SK-N-SH (cell line): Measurements from ENCODE around the gene NOTCH1. TPM values are rescaled to one million over a fixed set of nuclear protein-coding genes. Genes with fewer than 3 reads are reported as not detected.

Experiments used
- CTCF ChIA-PET: fragments of 300-600, 350-600 bp; formaldehyde crosslinking; extraction: SDS; loops from one replicate; lab custom pipeline; 2021; lab: Yijun Ruan, JAX
- POLR2A ChIA-PET: fragments of 350-600 bp; sonication (Branson Sonifier 250); formaldehyde crosslinking; extraction: SDS; loops from one replicate; lab custom pipeline; 2020; ENCODE audit warnings: antibody characterized with exemption, inconsistent platforms; lab: Yijun Ruan, JAX
- DNase-seq: peaks from one replicate; pipeline ENCODE4 v3.0.0; 2012
- H2AFZ ChIP-seq: fragments of 200-600 bp; sonication (generic); 2 replicates; pipeline ENCODE4 v1.8.1; 2016; ENCODE audit warnings: antibody characterized with exemption, mild to moderate bottlenecking, low read depth
- H3F3A ChIP-seq: fragments of 200-600 bp; sonication (generic); replicated peaks from 2 replicates; pipeline ENCODE3; 2016; ENCODE audit warnings: antibody characterized with exemption, mild to moderate bottlenecking; ENCODE audit not compliant: insufficient read depth
- H3K27ac ChIP-seq, 2 experiments: fragments of 200-500 bp in 1 of 2; fragments of 200-600 bp in 1 of 2; sonication (Bioruptor generic) in 1 of 2; sonication (generic), shearing (Covaris generic) in 1 of 2; 2 replicates each; pipeline versions ENCODE4 v1.5.1 to v1.6.1; 2014 to 2016; ENCODE audit warnings: low read depth in 2 of 2, inconsistent platforms in 1 of 2, low read length in 1 of 2, mild to moderate bottlenecking in 1 of 2, mixed read lengths in 1 of 2
- H3K27me3 ChIP-seq: fragments of 200-600 bp; sonication (generic), shearing (Covaris generic); 2 replicates; pipeline ENCODE4 v1.6.1; 2016; ENCODE audit warnings: mixed run types; ENCODE audit not compliant: insufficient read depth
- H3K36me3 ChIP-seq, 2 experiments: fragments of 200-500 bp in 1 of 2; fragments of 200-600 bp in 1 of 2; sonication (Bioruptor generic) in 1 of 2; sonication (generic) in 1 of 2; replicated peaks in 1 of 2; 2 replicates each; pipeline versions ENCODE3 to v1.5.1; 2014 to 2016; ENCODE audit warnings: low read length in 1 of 2, mild to moderate bottlenecking in 1 of 2; ENCODE audit not compliant: insufficient read depth in 2 of 2, control insufficient read depth in 1 of 2
- H3K4me1 ChIP-seq, 2 experiments: fragments of 200-500 bp in 1 of 2; fragments of 200-600 bp in 1 of 2; sonication (Bioruptor generic) in 1 of 2; sonication (generic), shearing (Covaris generic) in 1 of 2; 2 replicates each; pipeline versions ENCODE4 v1.5.1 to v1.6.1; 2014 to 2016; ENCODE audit warnings: low read depth in 1 of 2, low read length in 1 of 2, mixed run types in 1 of 2; ENCODE audit not compliant: insufficient read depth in 2 of 2, control insufficient read depth in 1 of 2
- H3K4me2 ChIP-seq: fragments of 200-600 bp; sonication (generic), shearing (Covaris generic); 2 replicates; pipeline ENCODE4 v1.6.1; 2017; ENCODE audit warnings: mixed run types
- H3K4me3 ChIP-seq, 2 experiments: fragments of 200-500 bp in 1 of 2; fragments of 200-600 bp in 1 of 2; sonication (Bioruptor generic) in 1 of 2; sonication (generic), shearing (Covaris generic) in 1 of 2; 2 replicates each; pipeline versions ENCODE4 v1.5.1 to v1.8.1; 2014 to 2016; ENCODE audit warnings: low read depth in 2 of 2, inconsistent platforms in 1 of 2, low read length in 1 of 2, mild to moderate bottlenecking in 1 of 2, mixed read lengths in 1 of 2, moderate library complexity in 1 of 2
- H3K79me2 ChIP-seq: fragments of 200-600 bp; sonication (generic); 2 replicates; pipeline ENCODE4 v1.8.1; 2017; ENCODE audit warnings: mild to moderate bottlenecking; ENCODE audit not compliant: insufficient read depth
- H3K9ac ChIP-seq: fragments of 200-600 bp; sonication (generic); 2 replicates; pipeline ENCODE4 v1.6.1; 2017; ENCODE audit warnings: mixed run types
- H3K9me2 ChIP-seq: fragments of 200-600 bp; sonication (generic); 2 replicates; pipeline ENCODE4 v1.6.1; 2017; ENCODE audit warnings: mixed run types
- H3K9me3 ChIP-seq: fragments of 200-600 bp; sonication (generic); 2 replicates; pipeline ENCODE4 v1.6.1; 2017; ENCODE audit warnings: mixed run types, mild to moderate bottlenecking, moderate library complexity
- H4K20me1 ChIP-seq: fragments of 200-600 bp; sonication (generic); 2 replicates; pipeline ENCODE4 v1.6.1; 2017; ENCODE audit warnings: mild to moderate bottlenecking, mixed run types; ENCODE audit not compliant: insufficient read depth
- CTCF ChIP-seq: fragments of 200-600 bp; sonication (generic); IDR thresholded peaks from 2 replicates; pipeline ENCODE4 v1.6.1; 2017; ENCODE audit warnings: antibody characterized with exemption, mild to moderate bottlenecking, moderate library complexity
- FOXJ3 ChIP-seq: sonication (generic); formaldehyde crosslinking; IDR thresholded peaks from 2 replicates; pipeline ENCODE4 v1.5.1; 2020; ENCODE audit warnings: mild to moderate bottlenecking, missing genetic modification reagents
- MAX ChIP-seq: IDR thresholded peaks from 2 replicates; pipeline ENCODE4 v1.4.0; 2012; ENCODE audit warnings: low read depth
- MEF2A ChIP-seq: IDR thresholded peaks from 2 replicates; pipeline ENCODE4 v1.4.0; 2012; ENCODE audit warnings: low read depth, borderline replicate concordance
- NRF1 ChIP-seq: IDR thresholded peaks from 2 replicates; pipeline ENCODE4 v1.6.1; 2012; ENCODE audit warnings: low read depth, mild to moderate bottlenecking, low read length
- PBX3 ChIP-seq: IDR thresholded peaks from 2 replicates; pipeline ENCODE4; 2012
- RCOR1 ChIP-seq: fragments of 150-350 bp; IDR thresholded peaks from 2 replicates; pipeline ENCODE4 v1.6.1; 2017; ENCODE audit warnings: antibody characterized with exemption, low read length
- SIN3A ChIP-seq: IDR thresholded peaks from 2 replicates; pipeline ENCODE4 v1.6.1; 2012; ENCODE audit warnings: low read depth, mild to moderate bottlenecking, low read length, moderate library complexity, borderline replicate concordance
- TEAD4 ChIP-seq: IDR thresholded peaks from 2 replicates; pipeline ENCODE4 v1.4.0; 2012; ENCODE audit warnings: mild to moderate bottlenecking, borderline replicate concordance; ENCODE audit not compliant: insufficient read depth
- WGBS: methylation state at CpG from one replicate; pipeline ENCODE4 v1.1.6; 2017; ENCODE audit warnings: low lambda C conversion rate; 5-methylcytosine and 5-hydroxymethylcytosine counted together
- polyA plus RNA-seq, 3 experiments: library from polyadenylated mRNA; depleted of rRNA; stranded (reverse); fragments of >200 nt; gene quantifications; 2 replicates each; pipeline ENCODE4 v1.2.3, GENCODE V29; 2012

NOTCH1 gene
- polyA plus RNA-seq, 1 of the 3 experiments (the other 2 are of a cell fraction) = 6.6 TPM

- DNase-seq = no peak
- peak overlapping the region; percentile 99; the same call in 1 of the 2 replicates for H3K4me2 ChIP-seq
- H2AFZ ChIP-seq = no peak overlapping the region
- H3K36me3 ChIP-seq = no peaks in the 10 kb centered on the region
- H3K9me2 ChIP-seq = no peaks in the 10 kb centered on the region
- H4K20me1 ChIP-seq = peaks cover 19% of the 10 kb centered on the region
- H3K27ac ChIP-seq = no peak overlapping the region
- ChIA-PET CTCF (interaction anchor here (1.0 to 1.4 kb wide), 3 partner anchors 63 to 82 kb away, joined by 3 to 4 read pairs (median 4); no protein-coding TSS in a partner anchor), POLR2A (no interaction called here)
- H3K4me3 ChIP-seq = no peak overlapping the region
- 89% methylated on average over 21 of the region's 25 CpGs for WGBS
- no peaks in the 10 kb centered on the region for H3F3A ChIP-seq
- no peak overlapping the region for H3K9ac ChIP-seq
- no peaks in the 10 kb centered on the region for H3K9me3 ChIP-seq
- H3K4me1 ChIP-seq = peaks cover 31 to 39% of the 10 kb centered on the region in 2 experiments; a peak in 3 of 4 replicates
- TF ChIP-seq MEF2A (no peak), FOXJ3 (CRISPR knock-in tag) (no peak), TEAD4 (no peak), RCOR1 (no peak), MAX (no peak)
- peaks cover 21% of the 10 kb centered on the region for H3K79me2 ChIP-seq
- no peaks in the 10 kb centered on the region for H3K27me3 ChIP-seq
Observed at GRCh38 chr9:136547508-136548215, 1.8 kb upstream of the NOTCH1 start.

GRCh38 chr9:136546697-136547501 lies 1.1 kb upstream of the NOTCH1 start:
- Histone ChIP-seq H3K4me2 (peak overlapping the region; percentile 99), H3K4me1 (peaks cover 24 to 33% of the 10 kb centered on the region in 2 experiments; a peak in 3 of 4 replicates), H3K27ac (peak overlapping the region; percentile 74), H3K4me3 (peak overlapping the region; percentile 53 to 76), H3K79me2 (peaks cover 24% of the 10 kb centered on the region), H2AFZ (peak overlapping the region; percentile 68; the same call in 1 of the 2 replicates), H3K36me3 (peaks cover 0 to 3% of the 10 kb centered on the region in 2 experiments), H3K9ac (peak overlapping the region; percentile 81), H3K27me3 (no peaks in the 10 kb centered on the region), H4K20me1 (peaks cover 19% of the 10 kb centered on the region), H3K9me2 (no peaks in the 10 kb centered on the region), H3F3A (no peaks in the 10 kb centered on the region), H3K9me3 (no peaks in the 10 kb centered on the region)
- 63% methylated on average over 10 of the region's 45 CpGs for WGBS
- POLR2A ChIA-PET = no interaction called here
- 0 out of 2 replicates have a peak, but pooled peaks have one; percentile 22 for TF ChIP-seq SIN3A
- peak; percentile 92 for TF ChIP-seq MAX
- no peak for TF ChIP-seq PBX3
- 0 out of 2 replicates have a peak, but pooled peaks have one; percentile 14 for TF ChIP-seq CTCF
- TF ChIP-seq NRF1 = peak; percentile 43; the same call in 1 of the 2 replicates
- CTCF ChIA-PET = interaction anchor here (1.0 to 1.2 kb wide), 2 partner anchors 62 to 78 kb away, joined by 3 to 4 read pairs; no protein-coding TSS in a partner anchor
- peak; percentile 62 for DNase-seq
